Measurements from ENCODE around the gene THSD1.
"Not testable (repeated sequence)": the region's sequence is repeated elsewhere in the genome, so short reads cannot be mapped to it uniquely, and the experiment has no call there.

THSD1 gene

GRCh38 chr13:52348983-52349780, 56.8 kb downstream of the THSD1 start:
- no peak for DNase-seq

- DNase-seq, result no peak
Measured at GRCh38 chr13:52348071-52348470, 57.9 kb downstream of the THSD1 start.

- no peak for DNase-seq
Measured at GRCh38 chr13:52345631-52346251, 60.2 kb downstream of the THSD1 start.

- DNase-seq, result no peak
Measured at GRCh38 chr13:52345048-52345447, 60.9 kb downstream of the THSD1 start.

- no peak for DNase-seq
Measured at GRCh38 chr13:52344108-52344507, 61.9 kb downstream of the THSD1 start.

- not testable (repeated sequence) for DNase-seq
Measured at GRCh38 chr13:52342203-52342602, 63.8 kb downstream of the THSD1 start.

GRCh38 chr13:52337828-52338455, 68.0 kb downstream of the THSD1 start:
- not testable (repeated sequence) for DNase-seq

- DNase-seq, result not testable (repeated sequence)
Measured at GRCh38 chr13:52334107-52334506, 71.9 kb downstream of the THSD1 start.

- not testable (repeated sequence) for DNase-seq
Measured at GRCh38 chr13:52331844-52332243, 74.1 kb downstream of the THSD1 start.
